ENCODE results near the gene PRR4.

The PRR4 gene, protein sequence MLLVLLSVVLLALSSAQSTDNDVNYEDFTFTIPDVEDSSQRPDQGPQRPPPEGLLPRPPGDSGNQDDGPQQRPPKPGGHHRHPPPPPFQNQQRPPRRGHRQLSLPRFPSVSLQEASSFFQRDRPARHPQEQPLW

DNA sequence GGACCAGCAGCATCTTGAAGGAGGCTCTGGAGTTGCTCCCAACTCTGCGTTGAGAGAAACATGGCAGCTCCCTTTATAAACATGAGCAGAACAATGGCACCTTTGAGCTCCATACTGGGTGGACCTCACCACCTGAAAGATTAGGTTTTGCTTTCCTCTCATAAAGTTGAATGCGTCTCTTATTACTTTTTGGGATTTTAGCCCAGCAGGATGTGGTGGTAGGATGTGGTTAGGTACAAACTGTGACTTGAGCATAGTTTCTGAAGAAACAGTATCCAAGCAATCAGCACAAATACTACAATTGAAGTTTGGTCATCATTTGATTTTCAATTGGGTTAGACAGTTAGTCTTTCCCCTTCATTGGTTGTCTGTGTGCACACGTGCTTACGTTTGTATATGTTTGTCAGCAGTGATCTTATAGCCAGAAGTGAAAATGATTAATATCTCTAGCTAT is at the start of gene PRR4:
TSS of gene PRR4 (minus strand) at position 51 of the 454 bp plus-strand sequence. CDS start at position 13, 38 bp downstream.
- no peak for DNase-seq (ENCODE audit: low spot score)
- TF ChIP-seq, protein P1, sequence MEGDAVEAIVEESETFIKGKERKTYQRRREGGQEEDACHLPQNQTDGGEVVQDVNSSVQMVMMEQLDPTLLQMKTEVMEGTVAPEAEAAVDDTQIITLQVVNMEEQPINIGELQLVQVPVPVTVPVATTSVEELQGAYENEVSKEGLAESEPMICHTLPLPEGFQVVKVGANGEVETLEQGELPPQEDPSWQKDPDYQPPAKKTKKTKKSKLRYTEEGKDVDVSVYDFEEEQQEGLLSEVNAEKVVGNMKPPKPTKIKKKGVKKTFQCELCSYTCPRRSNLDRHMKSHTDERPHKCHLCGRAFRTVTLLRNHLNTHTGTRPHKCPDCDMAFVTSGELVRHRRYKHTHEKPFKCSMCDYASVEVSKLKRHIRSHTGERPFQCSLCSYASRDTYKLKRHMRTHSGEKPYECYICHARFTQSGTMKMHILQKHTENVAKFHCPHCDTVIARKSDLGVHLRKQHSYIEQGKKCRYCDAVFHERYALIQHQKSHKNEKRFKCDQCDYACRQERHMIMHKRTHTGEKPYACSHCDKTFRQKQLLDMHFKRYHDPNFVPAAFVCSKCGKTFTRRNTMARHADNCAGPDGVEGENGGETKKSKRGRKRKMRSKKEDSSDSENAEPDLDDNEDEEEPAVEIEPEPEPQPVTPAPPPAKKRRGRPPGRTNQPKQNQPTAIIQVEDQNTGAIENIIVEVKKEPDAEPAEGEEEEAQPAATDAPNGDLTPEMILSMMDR (IDR thresholded peaks at IDR 0.05; ENCODE audit: borderline replicate concordance, control extremely low read depth, extremely low read depth, insufficient read depth, missing control alignments) = no peak
- in situ Hi-C loops (cut with MboI; ENCODE audit: low sequenced_read_pairs, unreplicated experiment) = no loop called here

DNA sequence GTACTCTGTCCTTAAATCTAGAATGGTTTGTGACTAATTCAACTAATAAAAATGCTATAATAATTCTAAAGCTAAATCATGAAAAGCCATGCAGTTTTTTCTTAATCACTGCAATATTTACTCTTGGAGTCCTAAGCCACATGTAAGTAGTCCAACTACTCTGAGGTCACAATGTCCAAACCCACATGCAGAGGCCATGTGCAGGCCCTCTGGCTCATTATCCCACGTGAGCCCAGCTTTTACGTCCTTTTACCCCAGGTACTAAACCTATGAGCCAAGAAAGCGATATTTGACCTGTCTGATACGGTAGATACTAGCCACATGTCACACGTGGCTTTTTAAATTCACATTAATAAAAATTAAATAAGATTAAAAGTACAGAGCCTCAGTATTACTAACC is 47.6 kb upstream of the PRR4 start:
- in situ Hi-C loops (cut with MboI; ENCODE audit: low sequenced_read_pairs, unreplicated experiment) = no loop called here
- TF ChIP-seq, protein P1 (IDR thresholded peaks at IDR 0.05; ENCODE audit: borderline replicate concordance, control extremely low read depth, extremely low read depth, insufficient read depth, missing control alignments) = no peak
- no peak for DNase-seq (ENCODE audit: low spot score)

DNA sequence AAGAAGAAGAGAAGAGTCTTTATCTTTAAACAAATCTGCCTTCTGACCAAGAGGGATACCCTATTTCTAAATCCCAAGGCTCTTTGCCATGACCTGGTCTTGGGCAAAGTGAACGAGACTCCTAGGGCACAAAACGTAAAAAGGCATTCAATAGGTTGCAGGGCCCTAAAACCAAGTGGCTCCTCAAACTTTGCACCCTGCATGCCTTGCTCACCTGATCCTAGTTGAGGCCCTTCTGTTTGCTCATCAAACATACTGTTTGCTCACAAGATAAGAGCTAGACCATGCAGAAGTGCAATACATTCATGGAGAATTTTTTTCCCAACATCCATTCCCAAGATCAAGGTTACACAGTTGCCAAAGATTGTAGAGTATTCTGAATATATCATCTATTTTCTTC is 42.7 kb upstream of the PRR4 start:
- TF ChIP-seq, protein P1 (IDR thresholded peaks at IDR 0.05; ENCODE audit: borderline replicate concordance, control extremely low read depth, extremely low read depth, insufficient read depth, missing control alignments) = no peak
- no peak for DNase-seq (ENCODE audit: low spot score)
- in situ Hi-C loops (cut with MboI; ENCODE audit: low sequenced_read_pairs, unreplicated experiment) = no loop called here

DNA sequence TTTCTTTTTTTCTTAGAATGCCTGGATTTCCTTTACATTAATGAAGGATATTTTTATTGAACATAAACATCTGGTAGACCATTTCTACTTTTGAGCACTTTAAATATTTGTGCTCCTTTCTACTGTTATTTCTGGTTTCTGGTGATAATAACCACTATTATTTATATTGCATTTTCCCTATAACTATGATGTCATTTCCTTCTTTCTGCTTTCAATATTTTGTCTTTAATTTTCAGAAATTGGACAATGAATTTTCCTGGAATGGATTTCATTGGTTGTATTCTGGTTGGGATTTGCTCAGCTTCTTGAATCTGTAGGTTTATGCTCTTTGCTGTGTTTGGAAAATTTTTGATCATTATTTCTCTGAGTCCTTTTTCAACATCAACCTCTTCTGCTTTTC is 40.0 kb upstream of the PRR4 start:
- no peak for DNase-seq (ENCODE audit: low spot score)
- TF ChIP-seq, protein P1 (IDR thresholded peaks at IDR 0.05; ENCODE audit: borderline replicate concordance, control extremely low read depth, extremely low read depth, insufficient read depth, missing control alignments) = no peak
- in situ Hi-C loops (cut with MboI; ENCODE audit: low sequenced_read_pairs, unreplicated experiment) = no loop called here

DNA sequence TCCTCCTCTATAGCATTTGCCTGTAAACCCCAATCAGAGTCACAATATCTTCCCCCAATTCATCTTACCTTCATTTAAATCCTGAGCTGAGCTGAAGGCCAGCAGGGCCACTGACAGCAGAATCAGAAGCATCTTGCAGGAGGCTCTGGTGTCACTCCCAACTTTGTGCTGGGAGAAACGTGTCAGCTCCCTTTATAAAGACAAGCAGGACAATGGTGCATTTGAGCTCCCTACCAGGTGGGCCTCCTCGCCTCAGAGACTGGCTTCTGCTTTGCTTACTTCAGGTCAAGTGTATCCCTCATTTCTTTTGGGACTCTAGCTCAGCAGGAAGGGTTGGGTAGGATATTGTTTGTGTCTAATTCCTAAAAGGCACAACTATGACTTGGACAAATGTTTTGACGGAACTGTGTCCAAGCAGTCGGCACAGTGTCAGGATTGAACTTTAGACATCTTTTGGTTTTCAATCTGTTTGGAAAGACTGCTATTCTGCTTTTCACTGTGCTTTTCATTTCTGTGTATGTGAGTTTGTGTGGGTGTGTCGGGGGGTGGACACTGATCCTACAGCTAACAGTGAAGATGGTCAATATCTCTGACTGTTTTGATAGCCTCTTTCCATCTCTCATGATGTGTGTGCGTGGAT is 34.9 kb upstream of the PRR4 start, which contains the start of gene PRH1:
TSS of gene PRH1 (minus strand) at position 170 of the 640 bp plus-strand sequence. CDS start at position 132, 38 bp downstream.
- no peak for DNase-seq (ENCODE audit: low spot score)
- in situ Hi-C loops (cut with MboI; ENCODE audit: low sequenced_read_pairs, unreplicated experiment) = no loop called here
- TF ChIP-seq, protein P1 (IDR thresholded peaks at IDR 0.05; ENCODE audit: borderline replicate concordance, control extremely low read depth, extremely low read depth, insufficient read depth, missing control alignments) = no peak

DNA sequence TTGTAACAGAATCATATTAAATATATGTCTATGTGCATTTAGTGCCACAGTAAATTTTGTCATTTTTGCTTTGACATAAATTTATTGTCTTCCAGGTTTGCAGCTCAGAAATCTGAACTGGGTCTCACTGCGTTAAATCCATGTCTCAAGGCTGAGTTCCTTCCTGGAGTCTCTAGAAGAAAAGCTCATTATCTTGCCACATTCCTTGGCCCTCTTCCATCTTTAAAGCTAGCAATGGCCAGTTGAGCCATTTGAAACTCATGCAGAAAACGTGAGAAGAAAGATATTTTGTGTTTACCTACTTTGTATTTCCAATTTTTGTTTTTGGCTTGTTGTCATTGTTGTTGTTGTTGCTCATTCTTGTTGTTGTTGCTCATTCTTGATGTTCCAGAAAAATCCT is 24.1 kb upstream of the PRR4 start:
- TF ChIP-seq, protein P1 (IDR thresholded peaks at IDR 0.05; ENCODE audit: borderline replicate concordance, control extremely low read depth, extremely low read depth, insufficient read depth, missing control alignments) = no peak
- no peak for DNase-seq (ENCODE audit: low spot score)
- in situ Hi-C loops (cut with MboI; ENCODE audit: low sequenced_read_pairs, unreplicated experiment) = no loop called here
